IPS-NIHi7 (cell line): Measurements from ENCODE around the gene SEZ6L.
"Not testable (repeated sequence)": the region's sequence is repeated elsewhere in the genome, so short reads cannot be mapped to it uniquely, and the experiment has no call there.

Experiments
- DNase-seq: peaks from one replicate; pipeline ENCODE4 v3.0.0; 2012; ENCODE audit warnings: mixed read lengths; ENCODE audit errors: extremely low spot score

SEZ6L gene

DNA sequence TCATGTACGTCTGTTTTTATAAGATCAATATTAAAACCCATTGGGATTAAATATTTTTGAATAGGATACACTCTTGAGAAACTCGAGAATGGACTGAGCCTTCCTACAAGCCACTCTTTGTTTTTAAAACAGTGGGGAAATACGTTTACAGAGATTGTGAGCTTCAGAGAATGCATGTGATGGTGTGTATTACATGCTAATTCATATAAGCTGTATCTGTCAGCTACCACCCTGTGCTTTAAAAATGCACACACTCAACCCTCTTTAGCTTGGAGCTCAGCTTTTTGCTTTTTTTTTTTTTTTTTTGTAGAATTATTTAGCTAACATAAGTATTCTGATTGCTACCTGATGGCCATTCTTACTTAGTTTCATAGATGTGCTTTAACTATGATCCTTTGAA lies 213.5 kb downstream of the SEZ6L start:
- DNase-seq = no peak

DNA sequence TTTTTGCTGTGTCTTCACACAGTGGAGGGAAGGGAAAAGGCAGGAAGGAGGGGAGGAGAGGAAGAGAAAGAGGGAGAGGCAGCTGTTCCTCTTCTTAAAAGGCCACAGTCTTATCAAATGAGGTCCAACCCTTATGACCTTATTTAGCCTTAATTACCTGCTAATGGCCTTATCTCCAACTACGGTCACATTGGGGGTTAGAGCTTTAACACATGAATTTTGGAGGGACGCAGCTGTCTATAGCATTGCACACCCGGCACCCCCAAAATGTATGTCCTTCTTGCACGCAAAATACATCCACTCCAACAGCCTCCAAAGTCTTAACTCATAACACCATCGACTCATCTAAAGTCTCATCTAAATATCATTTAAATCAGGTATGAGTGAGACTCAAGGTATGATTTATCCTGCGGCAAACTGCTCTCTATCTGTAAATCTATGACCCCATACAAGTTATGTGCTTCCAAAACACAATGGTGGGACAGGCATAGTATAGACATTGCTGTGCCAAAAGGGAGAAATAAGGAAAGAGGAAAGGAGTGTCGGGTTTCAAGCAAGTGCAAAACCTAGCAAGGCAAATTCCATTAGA lies 214.8 kb downstream of the SEZ6L start:
- DNase-seq = no peak

DNA sequence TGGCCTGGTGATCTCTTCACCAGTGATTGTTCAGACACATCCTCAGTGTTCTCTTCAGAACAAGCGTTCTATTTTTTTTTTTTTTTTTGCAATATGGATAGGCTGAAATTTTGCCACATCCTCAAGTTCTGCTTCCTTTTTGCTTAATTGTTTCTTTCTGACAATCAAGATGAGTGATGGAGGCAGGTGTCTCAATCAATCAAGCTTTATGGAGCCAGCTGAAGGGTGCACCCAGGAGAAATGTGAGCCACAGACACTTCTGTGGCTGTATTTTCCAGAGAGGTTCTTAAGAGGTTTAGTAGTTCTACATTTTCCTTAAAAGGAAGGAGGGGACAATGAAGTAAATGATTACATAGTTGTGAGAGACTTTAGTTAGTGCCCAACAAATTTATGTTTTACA lies 215.9 kb downstream of the SEZ6L start:
- no peak for DNase-seq

DNA sequence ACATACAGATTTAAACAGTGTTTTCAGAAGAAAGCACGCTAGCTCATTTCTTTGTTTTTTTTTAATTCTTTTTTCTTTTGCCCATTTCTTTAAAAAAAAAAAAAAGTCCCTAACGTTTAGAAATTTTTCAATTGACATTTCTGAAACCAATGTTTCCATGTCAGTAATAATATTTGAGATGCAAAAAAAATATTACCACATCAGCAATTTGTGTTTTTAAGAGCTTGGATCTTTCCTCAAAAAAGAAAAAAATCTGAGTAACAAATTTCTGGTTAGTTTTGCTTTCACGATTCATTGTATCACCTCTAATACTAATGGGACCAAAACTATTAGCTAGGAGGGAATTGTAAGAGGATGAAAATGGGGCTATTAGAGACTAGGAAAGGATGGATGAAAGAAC lies 219.9 kb downstream of the SEZ6L start:
- DNase-seq = no peak

- no peak for DNase-seq
These were observed 221.8 kb downstream of the SEZ6L start for GRCh38 chr22:26391091-26391490.

- DNase-seq = no peak
These were observed 222.4 kb downstream of the SEZ6L start for GRCh38 chr22:26391623-26392022.

DNA sequence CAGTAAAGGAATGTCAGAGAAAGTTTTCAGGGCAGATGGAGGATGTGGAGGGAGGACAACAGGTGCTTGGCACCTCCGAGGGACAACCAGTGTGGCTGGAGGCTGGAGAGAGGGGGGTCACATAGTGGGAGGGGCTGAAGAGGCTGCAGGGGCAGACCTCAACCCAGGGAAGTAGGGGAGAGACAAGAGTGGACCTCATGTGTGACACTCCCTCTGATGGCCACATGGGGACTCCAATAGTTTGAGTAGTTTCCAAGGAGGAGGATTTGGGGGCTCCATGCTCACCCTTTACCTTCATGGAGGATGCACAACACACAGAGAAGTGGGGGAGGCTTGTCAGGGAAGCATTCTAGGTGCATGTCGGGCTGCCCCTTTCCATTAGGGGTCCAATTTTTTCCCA lies 224.7 kb downstream of the SEZ6L start:
- no peak for DNase-seq

GRCh38 chr22:26394777-26395176 lies 225.5 kb downstream of the SEZ6L start:
- DNase-seq = no peak

GRCh38 chr22:26395926-26396325 lies 226.7 kb downstream of the SEZ6L start:
- peak; percentile 26 for DNase-seq

GRCh38 chr22:26398741-26399153 lies 229.5 kb downstream of the SEZ6L start:
- peak; percentile 80 for DNase-seq

DNA sequence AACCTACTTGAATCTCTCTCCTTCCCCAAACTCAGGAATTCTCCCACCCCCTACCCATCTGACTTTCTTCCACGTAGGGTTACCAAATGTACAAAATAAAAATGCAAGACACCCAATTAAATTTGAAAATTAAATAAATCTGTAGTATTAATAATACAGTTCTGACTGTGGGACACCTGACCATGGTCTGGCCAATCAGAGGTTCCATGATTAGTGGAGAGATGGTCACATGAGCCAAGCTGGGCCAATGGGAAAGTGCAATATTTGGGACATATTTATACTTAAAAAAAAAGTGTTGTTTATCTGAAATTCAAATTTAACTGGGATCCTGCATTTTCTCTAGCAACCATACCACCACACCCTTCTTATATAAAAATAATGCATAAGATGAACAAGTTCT lies 230.0 kb downstream of the SEZ6L start:
- no peak for DNase-seq

DNA sequence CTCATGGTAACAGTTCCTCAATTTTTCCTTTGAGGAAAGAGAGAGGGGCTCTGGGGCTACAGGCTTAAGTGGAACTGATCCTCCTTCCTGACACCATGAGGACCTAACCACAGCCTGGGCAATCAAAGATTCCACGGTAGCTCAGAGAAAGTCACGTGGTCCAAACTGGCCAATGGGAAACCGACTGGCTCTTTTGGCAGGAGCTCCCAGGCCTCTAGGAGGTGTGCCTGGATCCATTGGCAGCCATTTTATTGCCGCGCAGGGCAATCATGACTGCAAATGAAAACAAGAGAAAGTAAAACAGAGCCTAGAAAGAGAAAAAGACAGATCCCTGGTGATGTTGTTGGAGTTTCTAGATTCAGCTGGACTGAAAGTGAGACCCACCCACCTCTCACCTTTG lies 232.5 kb downstream of the SEZ6L start:
- no peak for DNase-seq

DNA sequence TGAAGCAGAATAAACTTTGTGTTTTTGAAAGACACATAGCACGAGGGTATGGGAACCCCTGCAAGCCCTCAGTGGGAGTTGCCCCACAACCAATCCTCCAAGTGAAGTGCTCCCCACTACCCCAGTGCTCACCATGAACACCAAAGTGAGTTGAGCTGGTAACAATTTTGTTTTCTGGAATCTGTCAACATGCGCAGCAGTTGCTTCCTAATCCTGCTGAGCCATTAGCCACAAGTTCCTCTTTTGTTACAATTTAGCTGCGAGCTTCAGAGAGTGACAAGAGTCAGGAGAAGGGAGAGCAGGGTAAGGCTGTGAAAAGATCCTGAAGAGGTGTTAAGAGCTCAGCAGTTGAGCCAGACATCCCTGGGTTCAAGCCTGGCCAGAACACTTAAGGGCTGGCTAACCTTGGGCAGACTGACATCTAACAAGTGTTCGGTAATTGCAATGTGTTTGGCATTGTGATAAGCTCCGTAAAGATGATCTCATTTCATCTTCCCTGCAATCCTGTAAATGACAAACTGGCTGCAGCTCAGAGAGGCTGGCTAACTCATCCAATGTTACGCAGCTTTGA lies 235.7 kb downstream of the SEZ6L start:
- DNase-seq = peak; percentile 26

GRCh38 chr22:26406118-26406517 lies 236.9 kb downstream of the SEZ6L start:
- DNase-seq = no peak

GRCh38 chr22:26408562-26409220 lies 239.4 kb downstream of the SEZ6L start:
- not testable (repeated sequence) for DNase-seq

- no peak for DNase-seq
These were observed 240.6 kb downstream of the SEZ6L start for GRCh38 chr22:26409719-26410335.

GRCh38 chr22:26410386-26410785 lies 241.1 kb downstream of the SEZ6L start:
- no peak for DNase-seq

DNA sequence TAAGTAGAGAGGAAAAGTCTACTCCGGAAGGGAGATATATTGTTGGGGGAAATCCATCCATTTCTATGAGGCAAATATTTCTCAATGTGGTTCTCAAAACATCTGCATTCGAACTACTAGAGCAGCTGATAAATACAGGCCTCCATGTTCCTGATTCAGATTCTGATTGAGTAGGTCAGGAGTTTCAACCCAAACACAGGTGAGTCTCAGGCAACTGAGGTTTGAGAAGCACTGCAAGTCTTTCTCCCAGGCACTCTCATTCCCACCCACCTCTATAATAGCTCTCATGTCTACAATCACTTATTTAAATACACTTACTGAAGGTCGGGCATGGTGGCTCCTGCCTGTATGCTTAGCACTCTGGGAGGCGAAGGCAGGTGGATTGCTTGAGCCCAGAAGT lies 245.1 kb downstream of the SEZ6L start:
- DNase-seq = no peak

DNA sequence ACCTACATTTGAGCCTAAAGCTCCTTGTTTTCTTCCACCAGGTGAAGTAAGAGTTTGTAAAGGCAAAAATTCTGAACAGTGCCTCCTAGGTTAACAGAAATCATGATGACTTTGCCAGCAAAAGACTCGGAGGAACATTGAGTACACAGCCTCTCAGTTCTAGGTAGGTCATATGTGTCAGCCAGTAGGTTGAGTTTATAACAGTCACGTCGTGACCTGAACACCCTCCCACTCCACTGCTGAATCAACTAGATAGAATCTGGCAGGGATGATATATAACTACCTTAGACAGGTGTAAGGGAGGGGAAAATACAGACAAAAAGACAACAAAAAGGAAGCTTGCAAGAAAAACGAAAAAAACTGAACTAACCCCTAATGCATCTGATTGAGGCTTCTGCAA lies 247.0 kb downstream of the SEZ6L start:
- no peak for DNase-seq

GRCh38 chr22:26416670-26417276 lies 247.5 kb downstream of the SEZ6L start:
- DNase-seq = peak; percentile 81

DNA sequence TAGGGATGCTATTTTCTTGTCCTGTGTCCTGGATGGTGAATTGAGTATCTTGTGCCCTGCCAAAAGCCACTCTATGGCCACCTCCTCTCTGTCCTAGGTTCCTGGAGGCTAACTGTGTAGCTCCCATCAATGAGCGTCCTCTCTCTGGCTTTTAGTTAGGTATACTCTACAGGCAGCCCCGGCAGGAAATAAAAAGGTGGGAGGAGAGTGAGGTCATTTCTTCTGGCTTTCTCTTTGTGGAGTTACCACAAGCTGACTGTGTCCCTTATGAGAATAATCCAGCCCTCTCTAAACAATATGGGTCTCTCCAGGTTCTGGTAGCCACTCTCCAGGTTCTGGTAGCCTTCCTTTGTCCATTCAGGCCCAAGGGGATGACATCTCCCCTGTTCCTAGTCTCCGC lies 248.1 kb downstream of the SEZ6L start:
- no peak for DNase-seq

GRCh38 chr22:26418620-26419019 lies 249.4 kb downstream of the SEZ6L start:
- DNase-seq = no peak

GRCh38 chr22:26426924-26427323 lies 257.7 kb downstream of the SEZ6L start:
- DNase-seq = no peak
